GM23338 (cell line): ENCODE results near the gene EPHA6.

Experiments used
- CTCF ChIP-seq, 2 experiments: fragments of 200-600 bp in 1 of 2; sonication (generic) in 1 of 2; conservative IDR thresholded peaks; 2 replicates each; pipeline versions ENCODE4 v1.5.1 to v1.6.1; 2016 to 2017; ENCODE audit warnings: antibody characterized with exemption in 2 of 2, low read depth in 2 of 2, mild to moderate bottlenecking in 2 of 2, moderate library complexity in 1 of 2
- ETS1 ChIP-seq: IDR thresholded peaks from 2 replicates; pipeline ENCODE4 v1.6.1; 2016; ENCODE audit warnings: antibody characterized with exemption
- EZH2phosphoT487 ChIP-seq: fragments of 200-600 bp; sonication (generic); IDR thresholded peaks from one replicate; pipeline ENCODE4 v1.8.1; 2018; ENCODE audit warnings: antibody characterized with exemption; ENCODE audit not compliant: unreplicated experiment
- JUNB ChIP-seq: IDR thresholded peaks from one replicate; pipeline ENCODE4 v1.6.1; 2016; ENCODE audit warnings: antibody characterized with exemption; ENCODE audit not compliant: unreplicated experiment
- POLR2AphosphoS5 ChIP-seq: IDR thresholded peaks from 2 replicates; pipeline ENCODE4 v1.6.1; 2016; ENCODE audit warnings: antibody characterized with exemption, low read depth
- ZNF114 ChIP-seq: fragments of 250-450 bp; sonication (Bioruptor Pico); IDR thresholded peaks from 2 replicates; pipeline ENCODE4 v1.5.0; 2020; ENCODE audit warnings: mild to moderate bottlenecking, moderate library complexity

- no peak for TF ChIP-seq CTCF (conservative IDR thresholded peaks at IDR 0.05; ENCODE audit: low read depth in 2 of 2)
- TF ChIP-seq JUNB = no peak
- no peak for TF ChIP-seq EZH2phosphoT487
- TF ChIP-seq ETS1 = no peak
- no peak for TF ChIP-seq ZNF114 (CRISPR knock-in tag)
- no peak for TF ChIP-seq POLR2AphosphoS5
Observed at GRCh38 chr3:97430601-97431000, 616.2 kb downstream of the EPHA6 start.
